Activated T-cell treated with anti-CD3 and anti-CD28 coated beads for 1 hour (primary cell): ENCODE data around the gene TFPI.

Experiments used
- DNase-seq: peaks from one replicate; pipeline ENCODE4 v3.0.0-alpha.2; 2020; ENCODE audit warnings: low read depth

Gene TFPI

GRCh38 chr2:187503700-187504099, 50.5 kb downstream of the TFPI start:
- DNase-seq, result no peak

GRCh38 chr2:187502467-187502866, 51.8 kb downstream of the TFPI start:
- DNase-seq, result no peak

GRCh38 chr2:187500585-187501359, 53.5 kb downstream of the TFPI start:
- no peak for DNase-seq

DNA sequence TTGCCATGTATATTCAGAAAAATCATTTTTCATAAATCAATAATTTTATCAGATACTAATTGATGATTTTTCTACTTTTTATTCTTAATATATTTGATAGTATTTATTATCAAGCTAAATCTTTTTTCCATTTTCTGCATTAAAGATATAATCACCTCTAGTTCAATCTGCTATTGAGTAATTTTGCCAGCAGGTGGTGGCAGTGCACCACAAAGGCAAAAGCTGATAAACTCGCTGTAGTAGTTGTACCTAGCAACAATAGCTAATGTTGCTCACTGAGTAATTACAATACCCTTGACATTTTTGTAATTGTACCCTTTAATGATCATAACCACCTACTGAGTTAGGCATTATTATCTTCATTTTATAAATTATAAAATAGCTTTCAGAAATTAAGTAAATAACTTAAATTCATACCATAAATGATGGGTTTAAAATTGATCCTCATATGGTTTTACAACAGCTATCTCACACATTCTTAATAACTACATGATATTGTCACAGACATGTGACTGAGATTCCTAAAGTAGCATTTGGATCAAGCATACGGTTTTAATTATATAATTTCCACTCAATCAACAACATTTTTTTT, 54.2 kb downstream of the TFPI start:
- no peak for DNase-seq

DNA sequence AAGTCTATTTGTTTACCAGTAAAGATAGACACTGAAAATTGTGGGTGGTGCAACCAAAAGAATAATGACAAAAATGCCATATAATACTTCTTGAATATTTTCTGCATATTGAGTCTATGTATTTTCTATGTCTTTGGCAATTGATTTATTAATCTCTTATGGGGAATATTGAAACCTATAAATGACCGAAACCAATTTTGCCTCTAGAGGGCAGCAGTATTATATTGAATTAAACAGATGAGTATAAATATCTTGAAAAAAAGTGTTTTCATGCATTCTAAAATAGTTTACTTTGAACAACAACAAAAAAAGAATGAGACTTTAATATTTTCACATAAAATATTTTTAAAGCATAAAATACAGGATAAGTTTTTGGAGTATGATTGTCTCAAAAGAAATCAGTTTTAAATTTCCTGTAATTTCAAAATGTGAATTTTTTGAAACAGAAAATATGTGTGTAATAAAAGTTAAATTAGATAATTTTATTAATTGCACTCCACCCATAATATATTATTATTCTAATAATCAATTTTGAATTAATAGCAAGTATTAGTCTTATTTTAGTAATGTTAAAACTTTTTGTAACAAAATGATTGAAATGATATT, 56.3 kb downstream of the TFPI start:
- no peak for DNase-seq

GRCh38 chr2:187497140-187497539, 57.1 kb downstream of the TFPI start:
- DNase-seq, result no peak

- no peak for DNase-seq
Observed at GRCh38 chr2:187495324-187495723, 58.9 kb downstream of the TFPI start.

DNA sequence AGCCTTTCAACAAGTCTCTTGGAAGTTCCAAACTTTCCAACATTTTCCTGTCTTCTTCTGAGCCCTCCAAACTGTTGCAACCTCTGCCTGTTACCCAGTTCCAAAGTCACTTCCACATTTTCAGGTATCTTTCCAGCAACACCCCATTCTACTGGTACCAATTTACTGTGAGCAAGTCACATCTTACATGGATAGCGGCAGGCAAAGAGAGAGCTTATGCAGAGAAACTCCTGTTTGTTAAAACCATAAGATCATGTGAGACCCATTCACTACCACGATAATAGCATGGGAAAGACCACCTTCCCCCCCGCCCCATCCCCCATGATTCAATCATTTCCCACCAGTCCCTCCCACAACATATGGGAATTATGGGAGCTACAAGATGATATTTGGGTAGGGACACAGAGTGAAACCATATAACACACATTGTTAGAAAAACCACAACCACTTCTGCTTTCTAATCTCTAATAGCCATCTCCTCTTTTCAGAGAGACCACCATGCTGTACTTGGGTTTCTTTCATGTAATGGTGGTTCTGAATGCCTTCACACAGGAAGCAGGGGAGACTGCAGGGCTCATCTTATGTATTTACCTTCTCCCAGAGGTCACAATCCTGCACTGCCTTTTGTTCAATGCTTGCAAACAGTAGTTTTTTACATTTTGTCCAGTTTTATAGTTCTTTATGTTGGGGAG, 60.2 kb downstream of the TFPI start:
- no peak for DNase-seq

DNA sequence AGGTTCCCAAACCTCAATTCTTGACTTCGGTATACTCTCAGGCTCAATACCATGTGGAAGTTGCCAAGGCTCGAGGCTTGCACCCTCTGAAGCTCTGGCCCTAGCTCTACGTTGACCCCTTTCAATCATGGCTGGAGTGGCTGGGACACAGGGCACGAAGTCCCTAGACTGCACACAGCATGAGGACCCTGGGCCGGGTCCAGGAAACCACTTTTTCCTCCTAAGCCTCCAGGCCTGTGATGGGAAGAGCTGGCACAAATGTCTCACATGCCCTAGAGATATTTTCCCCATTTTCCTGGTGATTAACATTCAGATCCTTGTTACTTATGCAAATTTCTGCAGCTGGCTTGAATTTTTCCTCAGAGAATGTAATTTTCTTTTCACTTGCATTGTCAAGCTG, 61.1 kb downstream of the TFPI start:
- DNase-seq, result no peak

GRCh38 chr2:187486241-187486640, 68.0 kb downstream of the TFPI start:
- no peak for DNase-seq

GRCh38 chr2:187485523-187485922, 68.7 kb downstream of the TFPI start:
- DNase-seq, result no peak

DNA sequence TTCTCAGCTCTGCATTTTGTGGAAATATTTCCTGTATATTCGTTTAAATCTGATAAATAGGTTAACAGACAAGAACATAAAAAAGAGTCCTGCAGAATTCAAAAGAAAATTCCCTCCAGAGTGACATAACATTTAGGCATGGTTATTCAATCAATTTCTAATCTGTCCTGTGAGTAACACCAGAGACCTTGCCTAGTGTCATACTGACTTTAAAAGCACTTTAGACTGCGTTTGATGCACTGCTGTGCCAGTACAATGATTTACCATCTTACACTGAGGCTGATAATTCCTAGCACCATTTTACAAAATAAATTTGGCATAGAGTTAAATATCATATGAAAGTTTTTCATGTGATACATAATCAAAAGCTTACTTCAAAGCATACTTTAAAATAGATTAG, 70.7 kb downstream of the TFPI start:
- no peak for DNase-seq

DNA sequence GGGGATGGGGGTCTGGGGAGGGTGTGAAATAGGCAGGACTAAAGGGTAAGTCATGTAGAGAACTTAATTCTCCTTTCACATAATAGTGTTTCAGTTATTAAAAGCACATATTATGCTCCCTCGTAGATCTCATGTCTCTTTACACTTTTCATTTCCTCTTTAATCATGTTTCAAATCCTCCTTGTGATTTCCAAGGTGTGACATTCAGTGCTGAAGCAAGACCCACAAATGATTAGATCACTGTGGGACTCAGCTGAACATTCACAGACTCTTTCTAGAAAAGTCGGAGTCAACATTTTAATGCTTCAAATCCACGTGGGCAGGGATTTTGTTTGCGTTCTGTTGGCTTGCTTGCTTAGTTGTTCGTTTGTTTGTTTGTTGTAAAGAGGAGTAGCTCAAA, 71.4 kb downstream of the TFPI start:
- DNase-seq, result no peak

GRCh38 chr2:187481543-187481942, 72.7 kb downstream of the TFPI start:
- no peak for DNase-seq

GRCh38 chr2:187478719-187479118, 75.5 kb downstream of the TFPI start:
- no peak for DNase-seq

GRCh38 chr2:187477051-187477450, 77.2 kb downstream of the TFPI start:
- no peak for DNase-seq

DNA sequence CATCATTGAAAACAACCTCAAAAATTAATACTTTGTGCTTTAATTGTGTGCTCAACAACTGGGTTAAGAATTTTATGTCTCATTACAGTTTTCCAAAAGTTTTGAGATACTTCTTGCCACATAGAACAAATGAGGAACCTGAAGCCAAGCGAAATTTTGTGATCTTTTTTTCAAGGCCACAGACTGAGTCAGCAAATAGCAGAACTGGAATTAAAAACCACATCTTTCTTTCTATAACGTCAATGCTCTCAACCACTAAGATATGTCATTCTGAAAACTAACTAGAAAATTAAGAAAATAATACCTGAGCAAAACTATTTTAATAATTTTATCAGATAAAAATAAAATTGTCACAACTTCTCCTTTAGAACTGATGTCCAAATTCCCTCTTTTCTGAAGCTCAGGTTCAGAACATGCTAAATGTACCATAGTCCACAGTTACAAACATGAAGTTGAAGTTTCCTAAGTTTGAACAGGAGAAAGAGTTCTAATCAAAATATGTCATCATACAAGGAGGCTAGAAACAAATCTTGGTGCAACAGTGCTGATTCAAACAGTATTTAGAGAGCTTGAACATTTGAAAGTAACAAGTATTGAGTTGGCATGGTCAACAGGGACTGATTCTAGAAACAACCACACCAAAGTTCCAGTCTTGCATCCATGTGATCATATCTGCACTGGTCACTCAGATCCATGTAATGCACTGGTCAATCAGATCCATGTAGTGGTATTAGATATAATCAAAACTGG, 78.6 kb downstream of the TFPI start:
- no peak for DNase-seq

DNA sequence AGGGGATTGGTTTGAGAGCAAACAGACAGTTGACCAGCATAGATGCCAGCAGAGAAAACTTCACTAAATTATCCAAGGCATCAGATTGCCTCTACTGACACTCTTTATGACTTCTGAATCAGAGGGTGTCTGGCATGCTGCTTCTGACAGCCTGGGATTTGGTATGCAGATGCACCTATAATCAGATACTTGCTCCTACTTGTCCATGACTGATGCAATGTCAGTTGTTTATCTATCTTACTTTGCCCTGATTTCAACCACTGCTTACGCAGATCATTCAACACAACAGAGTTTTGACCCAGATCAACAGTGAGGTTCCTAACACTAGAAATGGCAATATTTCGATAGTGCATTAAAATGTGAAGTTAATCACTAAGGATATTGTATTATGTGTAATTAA, 83.5 kb downstream of the TFPI start:
- DNase-seq, result no peak

DNA sequence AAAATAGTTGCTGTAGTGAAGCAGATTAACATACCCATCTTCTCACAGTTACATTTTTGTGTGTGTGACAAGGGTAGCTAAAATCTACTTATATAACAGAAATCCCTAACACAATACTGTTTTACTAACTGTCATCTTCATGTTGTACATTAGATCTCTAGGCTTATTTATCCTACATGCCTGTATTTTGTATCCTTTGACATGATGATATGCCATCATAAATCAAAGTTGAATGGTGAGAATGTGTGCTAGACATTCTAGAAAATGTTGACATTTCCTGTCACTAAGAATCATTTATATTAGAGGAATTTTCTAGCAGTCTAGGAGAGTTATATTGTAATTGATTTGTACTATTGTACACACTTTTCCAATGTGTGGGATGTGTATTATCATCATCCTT, 84.7 kb downstream of the TFPI start:
- DNase-seq, result no peak

DNA sequence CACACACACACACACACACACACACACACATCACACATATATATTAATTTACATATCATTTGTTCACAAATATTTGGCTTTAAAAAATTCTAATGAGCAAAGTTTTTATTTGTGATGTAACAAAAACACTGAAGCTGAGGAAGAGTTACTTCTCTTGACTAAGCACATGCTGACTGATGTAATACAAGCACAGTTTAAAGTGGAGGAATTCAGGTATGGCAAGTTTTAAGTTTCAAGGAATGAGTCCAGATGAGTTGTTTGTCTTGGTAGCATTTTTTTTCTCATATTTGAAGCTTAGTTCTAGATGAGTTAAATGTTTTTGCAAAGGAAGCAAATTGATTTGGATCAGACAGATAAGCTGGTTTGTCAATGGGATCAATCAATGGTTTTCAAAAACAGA, 86.0 kb downstream of the TFPI start:
- no peak for DNase-seq

- DNase-seq, result no peak
Observed at GRCh38 chr2:187466129-187466792, 88.0 kb downstream of the TFPI start.

GRCh38 chr2:187462839-187463238, 91.4 kb downstream of the TFPI start:
- DNase-seq, result no peak
